HEK293T (cell line): ENCODE measurements around the gene ADCY2.

Source experiments
- ARNT ChIP-seq: fragments of 450-650 bp; IDR thresholded peaks from 2 replicates; pipeline ENCODE4 v1.6.1; 2017; ENCODE audit warnings: mild to moderate bottlenecking
- FOXK2 ChIP-seq: fragments of 450-650 bp; IDR thresholded peaks from 2 replicates; pipeline ENCODE4 v1.6.1; 2016; ENCODE audit warnings: mild to moderate bottlenecking
- HDGF ChIP-seq: fragments of 450-650 bp; IDR thresholded peaks from 2 replicates; pipeline ENCODE4 v1.6.1; 2017; ENCODE audit warnings: antibody characterized with exemption, borderline replicate concordance
- SP1 ChIP-seq: fragments of 450-650 bp; IDR thresholded peaks from 2 replicates; pipeline ENCODE4 v1.6.1; 2017
- SUZ12 ChIP-seq: fragments of 450-650 bp; IDR thresholded peaks from 2 replicates; pipeline ENCODE4 v1.6.1; 2016; ENCODE audit warnings: mild to moderate bottlenecking

DNA sequence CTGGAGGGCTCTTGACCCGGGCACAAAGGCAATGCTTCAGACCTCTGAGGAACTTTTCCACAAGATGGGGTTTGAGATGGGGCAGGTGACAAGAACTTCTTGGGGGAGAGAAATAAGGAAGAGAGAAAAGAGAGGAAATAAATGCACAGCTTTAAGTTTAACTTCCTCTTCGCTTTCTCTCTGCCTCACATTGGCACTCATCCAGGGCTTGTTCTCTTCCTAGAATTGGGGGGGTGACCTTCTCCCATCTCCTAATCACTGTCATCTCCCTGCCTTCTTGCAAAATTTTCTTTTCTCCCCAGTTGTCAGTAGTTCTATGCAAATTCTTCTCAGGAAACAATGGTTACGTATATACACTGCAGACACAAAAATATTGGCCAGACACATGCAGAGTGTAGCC is 19.1 kb upstream of the ADCY2 start:
- TF ChIP-seq ARNT, result no peak
- no peak for TF ChIP-seq SUZ12
- no peak for TF ChIP-seq FOXK2
- TF ChIP-seq HDGF, result no peak
- TF ChIP-seq SP1, result no peak
